ENCODE measurements around the gene TAS1R3.
A peak's percentile ranks its signal among the peaks of the same experiment; 100 is the strongest.

- TF ChIP-seq RAD21 (IDR thresholded peaks at IDR 0.05; ENCODE audit: low read depth), result no peak
- peak; percentile 78 for TF ChIP-seq YY1 (IDR thresholded peaks at IDR 0.05; ENCODE audit: low read depth)
- TF ChIP-seq CEBPB (IDR thresholded peaks at IDR 0.05), result peak; percentile 98
- peak; percentile 84 for TF ChIP-seq MAX (IDR thresholded peaks at IDR 0.05)
- TF ChIP-seq EP300 (IDR thresholded peaks at IDR 0.05; ENCODE audit: borderline replicate concordance), result peak; percentile 49
- no peak for TF ChIP-seq REST (IDR thresholded peaks at IDR 0.05; ENCODE audit: low read depth)
- TF ChIP-seq NFIC (IDR thresholded peaks at IDR 0.05), result peak; percentile 55; the same call in 1 of the 2 replicates
- TF ChIP-seq EGR1 (IDR thresholded peaks at IDR 0.05), result peak; percentile 64
- TF ChIP-seq ZBTB7A (IDR thresholded peaks at IDR 0.05; ENCODE audit: low read depth), result peak; percentile 12; the same call in 1 of the 2 replicates
- TF ChIP-seq TAF1 (IDR thresholded peaks at IDR 0.05; ENCODE audit: low read depth), result peak; percentile 56
- TF ChIP-seq TEAD4 (IDR thresholded peaks at IDR 0.05), result peak; percentile 53
- no peak for TF ChIP-seq FOXM1 (IDR thresholded peaks at IDR 0.05; ENCODE audit: borderline replicate concordance, low read depth)
Observed at GRCh38 chr1:1307923-1308755, 22.9 kb upstream of the TAS1R3 start, which contains the start of the genes ACAP3 and PUSL1.
